GM21360 (cell line): ENCODE measurements around the gene LRP1.
"Not testable (repeated sequence)": the region's sequence is repeated elsewhere in the genome, so short reads cannot be mapped to it uniquely, and the experiment has no call there.

Experiments used
- ATAC-seq: cut with Tn5 transposase; IDR thresholded peaks from one replicate; pipeline ENCODE4 v1.9.1; 2021; ENCODE audit warnings: mild to moderate bottlenecking, moderate library complexity; ENCODE audit not compliant: unreplicated experiment

Gene LRP1

DNA sequence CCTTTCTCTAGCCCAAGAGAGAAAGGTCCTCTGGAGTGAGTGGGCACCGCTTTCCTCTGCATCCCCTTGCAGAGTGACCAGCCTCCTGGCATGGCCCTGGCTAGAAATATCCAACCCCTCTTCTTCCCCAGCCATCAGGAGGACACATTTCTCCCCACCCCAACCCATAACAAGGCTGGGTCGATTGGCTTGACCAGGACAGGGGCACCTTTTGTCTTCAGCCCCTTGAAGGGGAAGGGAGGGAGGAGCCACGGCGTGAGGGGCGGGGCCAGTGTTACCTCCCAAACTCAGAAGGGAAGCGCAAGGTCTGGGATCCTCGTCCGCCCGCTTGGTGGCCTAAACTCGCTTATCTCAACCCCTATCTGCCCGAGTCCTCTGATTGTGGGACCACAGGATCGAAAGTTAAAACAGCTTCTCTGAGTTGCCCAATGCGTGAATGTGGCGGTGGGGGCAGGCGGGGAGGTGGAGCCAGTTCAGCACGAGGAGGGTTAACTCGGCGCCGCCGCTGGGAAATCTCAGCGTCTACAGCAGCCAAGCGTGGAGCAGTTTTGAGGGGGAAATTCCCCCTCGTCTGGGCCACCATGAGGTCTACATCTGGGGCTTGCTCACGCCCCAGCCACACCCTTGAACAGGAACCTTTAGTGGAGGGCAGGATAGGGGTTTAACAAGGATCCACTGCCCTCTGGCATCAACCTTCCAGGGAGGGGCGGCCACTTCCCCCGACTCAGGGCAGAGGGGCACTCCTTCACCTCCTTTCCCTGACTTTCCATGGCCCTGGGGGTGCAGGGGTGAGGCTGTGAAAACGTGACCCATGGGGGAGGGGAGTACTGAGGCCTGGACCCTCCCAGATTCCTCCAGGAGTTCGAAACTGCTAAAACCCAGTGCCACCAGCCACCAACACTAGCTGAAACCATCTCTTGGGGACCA is 17.9 kb upstream of the LRP1 start:
- ATAC-seq, result peak; percentile 48

DNA sequence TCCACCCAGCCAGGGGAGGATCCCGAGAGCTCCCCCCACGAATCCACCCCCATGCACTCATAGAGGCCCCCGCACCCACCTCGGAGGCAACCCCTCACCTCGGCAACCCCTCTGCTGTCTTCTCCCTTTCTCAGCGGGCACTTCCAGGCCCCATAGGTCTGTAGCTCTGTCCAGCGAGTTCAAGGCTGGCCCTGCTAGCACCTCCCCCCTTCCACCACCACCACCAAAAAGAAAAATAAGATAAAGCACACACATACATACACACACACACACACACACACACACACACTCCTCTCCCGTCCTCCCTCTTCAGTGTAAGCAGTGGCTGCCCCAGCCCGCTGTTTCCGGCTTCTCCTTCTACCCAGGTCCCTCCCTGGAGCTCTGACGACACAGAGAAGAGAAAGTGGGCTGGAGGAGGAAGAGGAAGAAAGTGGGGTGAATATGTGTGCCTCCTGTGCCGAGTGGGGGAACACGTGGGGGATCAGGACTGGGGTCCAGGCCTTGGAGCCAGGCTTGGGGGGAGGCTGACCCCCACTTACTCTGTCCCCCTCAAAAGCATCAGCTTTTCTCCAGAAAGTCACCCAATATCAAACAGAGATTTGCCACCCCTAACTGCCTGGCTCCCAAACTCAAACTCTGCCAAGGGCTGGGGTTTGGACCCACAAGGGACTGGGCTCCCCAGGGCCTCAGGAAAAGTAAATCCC is 17.1 kb upstream of the LRP1 start, which contains the start of gene STAT6:
Gene STAT6 (minus strand): TSS at position 332 of the 704 bp plus-strand sequence. CDS start 3,084 bp downstream, outside the sequence.
- peak; percentile 31 for ATAC-seq

- peak; percentile 56 for ATAC-seq
Observed at GRCh38 chr12:57112492-57113294, 15.6 kb upstream of the LRP1 start.

DNA sequence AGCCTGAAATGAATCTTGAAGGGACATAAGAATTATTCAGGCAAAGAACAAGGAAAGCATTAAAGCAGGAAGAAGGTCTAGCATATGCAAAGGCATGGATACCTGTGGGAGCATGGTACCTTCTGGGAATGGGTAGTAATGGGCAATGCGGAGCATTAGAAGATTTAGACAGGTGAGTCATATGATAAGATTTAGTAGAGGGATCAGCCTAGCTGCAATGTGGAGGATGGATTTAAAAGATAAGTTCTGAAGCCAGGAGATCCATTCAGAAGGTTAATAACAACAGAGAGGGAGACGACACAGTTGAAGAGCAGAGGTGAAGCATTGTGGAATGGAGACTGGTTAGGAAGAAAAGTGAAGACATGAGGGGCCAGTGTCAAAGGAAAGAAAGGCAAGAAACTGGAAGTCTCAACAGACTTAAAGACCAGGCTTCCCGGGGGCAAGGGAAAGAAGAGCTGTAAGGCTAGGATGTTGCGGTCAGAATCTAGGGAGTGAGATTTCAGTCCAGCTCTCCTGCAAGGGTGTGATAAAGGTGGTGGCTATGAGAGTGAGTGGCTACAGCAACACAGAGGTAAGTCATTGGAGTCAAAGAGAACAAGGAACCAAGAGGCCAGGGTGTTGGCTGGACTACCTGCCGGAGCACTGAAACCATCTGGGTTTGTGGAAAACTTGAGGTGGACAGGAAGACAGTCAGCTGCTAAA is 11.6 kb upstream of the LRP1 start:
- no peak for ATAC-seq

- ATAC-seq, result no peak
Observed at GRCh38 chr12:57118711-57119271, 9.5 kb upstream of the LRP1 start.

DNA sequence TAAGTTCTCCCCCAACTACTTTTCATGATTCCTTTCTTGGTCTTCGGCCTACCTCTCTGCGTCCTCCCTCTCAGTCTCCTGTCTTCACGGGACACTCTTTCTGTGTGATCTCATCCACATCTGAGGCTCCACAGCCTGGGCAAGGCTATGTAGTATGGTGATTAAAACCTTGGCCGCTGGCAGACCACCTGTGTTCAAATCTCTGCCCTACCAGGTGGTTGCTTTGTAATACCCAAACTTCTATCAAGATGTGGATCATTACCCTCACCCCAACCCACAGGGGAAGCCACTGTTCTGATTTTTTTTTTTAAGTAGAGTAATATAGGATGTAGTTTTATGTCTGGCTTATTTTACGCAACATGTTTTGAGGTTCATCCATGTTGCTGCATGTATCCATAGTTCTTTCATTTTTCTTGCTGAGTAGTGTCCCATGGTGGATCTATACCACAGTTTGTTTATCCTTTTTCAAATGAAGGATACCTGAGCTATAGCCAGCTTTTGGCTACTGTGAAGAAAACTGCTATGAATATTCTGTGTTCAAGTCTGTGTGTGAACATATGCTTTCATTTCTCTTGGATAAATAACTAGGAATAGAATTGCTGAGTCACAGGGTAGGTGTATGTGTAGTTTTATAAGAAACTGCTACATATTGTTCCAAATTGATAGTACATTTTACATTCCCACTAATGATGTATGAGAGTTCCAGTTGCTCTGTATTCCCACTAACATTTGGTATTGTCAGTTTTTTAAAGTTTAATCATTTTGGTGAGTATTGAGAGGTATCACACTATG is 8.8 kb upstream of the LRP1 start:
- no peak for ATAC-seq

DNA sequence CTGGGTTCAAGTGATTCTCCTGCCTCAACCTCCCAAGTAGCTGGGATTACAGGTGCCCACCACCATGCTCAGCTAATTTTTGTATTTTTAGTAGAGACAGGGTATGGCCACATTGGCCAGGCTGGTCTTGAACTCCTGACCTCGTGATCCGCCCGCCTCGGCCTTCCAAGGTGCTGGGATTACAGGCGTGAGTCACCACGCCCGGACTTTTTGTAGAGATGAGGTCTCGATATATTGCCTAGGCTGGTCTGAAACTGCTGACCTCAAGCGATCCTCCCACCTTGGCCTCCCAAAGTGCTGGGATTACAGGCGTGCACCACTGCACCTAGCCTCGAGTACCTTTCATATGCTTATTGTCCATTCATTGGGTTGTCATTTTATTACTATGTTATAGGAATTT is 7.6 kb upstream of the LRP1 start:
- ATAC-seq, result not testable (repeated sequence)

DNA sequence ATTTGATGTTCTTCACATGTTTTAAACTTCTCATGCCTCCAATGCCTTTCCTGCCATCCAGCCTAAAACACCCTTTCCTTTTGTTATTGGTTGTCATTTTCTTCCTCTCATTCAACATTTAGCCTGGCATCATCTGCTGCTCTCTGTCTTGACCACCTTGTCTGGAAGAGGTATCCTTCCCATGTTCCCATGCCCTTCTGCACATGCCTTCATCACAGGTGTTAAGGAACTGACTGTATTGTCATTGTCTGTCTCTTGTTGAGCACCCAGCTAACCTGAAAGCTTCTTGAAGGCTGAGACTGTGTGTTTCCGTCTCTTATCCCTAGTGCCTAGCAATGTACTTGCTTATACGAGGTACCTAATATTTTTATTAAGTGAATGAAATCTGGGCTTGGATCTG is 4.5 kb upstream of the LRP1 start:
- ATAC-seq, result no peak

DNA sequence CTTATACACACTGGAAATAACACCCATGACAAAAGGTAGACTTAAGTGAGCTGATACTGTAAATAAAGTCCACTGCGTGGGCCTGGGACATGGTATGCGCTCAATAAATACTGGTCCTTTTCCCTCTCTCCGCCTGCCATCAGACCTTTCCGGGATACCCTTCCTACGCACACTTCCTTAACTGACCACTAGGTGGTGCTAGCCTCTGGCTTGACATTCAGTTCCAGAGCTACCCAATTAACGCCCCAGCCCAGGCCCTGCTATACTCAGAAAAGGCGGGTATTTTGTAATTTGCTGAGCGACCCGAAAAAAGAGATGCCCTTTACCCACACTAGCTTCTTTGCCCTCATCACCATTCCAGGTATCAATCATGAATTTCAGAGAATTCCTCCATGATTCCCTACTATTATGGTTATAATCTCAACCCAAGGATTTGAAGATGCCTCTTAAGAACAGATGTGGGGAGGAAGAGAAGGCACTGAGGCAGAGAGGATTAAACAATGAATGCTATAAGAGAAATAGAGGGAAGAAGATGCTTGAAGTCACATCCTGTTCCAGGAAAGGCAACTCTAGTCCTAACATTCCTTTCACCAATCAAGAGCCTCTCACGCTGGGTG is 3.9 kb upstream of the LRP1 start:
- no peak for ATAC-seq

GRCh38 chr12:57126061-57126460 is 2.2 kb upstream of the LRP1 start:
- no peak for ATAC-seq

- ATAC-seq, result no peak
Observed at GRCh38 chr12:57126561-57126960, 1.7 kb upstream of the LRP1 start.

DNA sequence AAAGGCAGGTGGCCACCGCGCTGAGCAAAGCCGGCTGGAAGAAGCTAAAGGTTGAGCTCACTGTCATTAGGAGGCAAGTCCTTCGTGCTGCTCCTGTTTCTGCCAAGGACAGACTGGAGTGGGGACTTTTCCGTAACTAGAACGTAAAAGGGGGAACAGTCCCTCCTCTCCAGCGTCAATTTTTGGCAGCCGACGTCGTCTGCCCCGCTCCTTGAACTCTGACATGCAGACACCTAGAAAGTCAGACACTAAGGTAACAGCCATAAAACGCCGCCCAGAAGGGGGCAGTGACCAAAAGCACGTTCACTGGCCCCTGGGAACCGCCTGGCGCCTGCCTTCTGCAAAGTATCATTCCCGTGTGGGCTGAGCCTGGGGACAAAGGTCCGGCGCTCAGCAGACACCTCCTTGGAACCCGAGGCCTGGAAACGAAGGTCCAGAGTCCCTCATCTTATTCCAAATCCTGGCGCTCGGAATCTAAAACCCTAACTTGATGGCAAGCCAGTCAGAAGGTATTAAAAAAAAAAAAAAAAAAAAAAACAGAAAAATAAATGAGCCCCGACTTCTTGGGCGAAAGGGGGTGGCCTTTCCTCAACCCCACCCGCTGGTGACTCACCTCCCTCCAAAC is 1.1 kb upstream of the LRP1 start:
- no peak for ATAC-seq

GRCh38 chr12:57128519-57129247 is 400 bp downstream of the LRP1 start:
- ATAC-seq, result no peak

GRCh38 chr12:57129321-57129842 is 1.1 kb downstream of the LRP1 start:
- ATAC-seq, result no peak

DNA sequence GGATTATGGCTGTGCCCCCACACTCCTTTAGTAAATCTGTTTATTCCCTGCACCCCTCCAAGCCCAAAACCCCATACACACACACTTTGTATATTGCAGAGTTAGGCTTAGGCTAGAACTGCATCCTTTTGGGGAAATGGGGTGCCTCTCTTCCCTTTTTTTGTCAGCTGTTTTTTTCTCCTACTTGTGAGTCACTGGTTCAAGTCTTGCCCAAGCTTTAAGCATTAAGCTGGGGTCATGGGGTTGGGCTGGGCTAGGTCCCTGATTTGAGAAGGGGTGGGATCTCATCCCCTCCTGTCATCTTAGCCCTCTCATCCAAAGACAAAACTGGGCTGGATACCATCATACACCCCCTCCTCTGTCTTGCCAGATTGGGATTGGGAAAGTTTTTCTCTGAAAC is 1.6 kb downstream of the LRP1 start:
- no peak for ATAC-seq

DNA sequence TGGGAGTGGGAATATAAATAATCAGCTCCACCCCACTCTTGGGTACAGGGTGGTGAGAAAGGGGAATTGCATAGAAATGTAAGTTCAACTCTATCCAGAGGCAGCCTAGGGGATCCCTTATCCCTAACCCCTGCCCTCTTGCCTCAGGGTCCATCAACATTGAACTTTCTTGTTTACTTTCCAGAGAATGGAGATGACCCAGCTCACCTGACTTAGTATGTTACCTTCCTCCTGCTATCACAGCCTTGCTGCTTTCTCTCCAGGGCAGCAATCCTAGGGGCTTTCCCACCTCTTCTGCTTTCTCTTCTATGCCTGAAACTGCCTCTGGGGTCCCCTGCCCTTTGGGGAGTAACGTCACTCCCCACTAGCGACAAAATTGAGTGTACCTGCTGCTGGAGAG is 2.7 kb downstream of the LRP1 start:
- no peak for ATAC-seq

DNA sequence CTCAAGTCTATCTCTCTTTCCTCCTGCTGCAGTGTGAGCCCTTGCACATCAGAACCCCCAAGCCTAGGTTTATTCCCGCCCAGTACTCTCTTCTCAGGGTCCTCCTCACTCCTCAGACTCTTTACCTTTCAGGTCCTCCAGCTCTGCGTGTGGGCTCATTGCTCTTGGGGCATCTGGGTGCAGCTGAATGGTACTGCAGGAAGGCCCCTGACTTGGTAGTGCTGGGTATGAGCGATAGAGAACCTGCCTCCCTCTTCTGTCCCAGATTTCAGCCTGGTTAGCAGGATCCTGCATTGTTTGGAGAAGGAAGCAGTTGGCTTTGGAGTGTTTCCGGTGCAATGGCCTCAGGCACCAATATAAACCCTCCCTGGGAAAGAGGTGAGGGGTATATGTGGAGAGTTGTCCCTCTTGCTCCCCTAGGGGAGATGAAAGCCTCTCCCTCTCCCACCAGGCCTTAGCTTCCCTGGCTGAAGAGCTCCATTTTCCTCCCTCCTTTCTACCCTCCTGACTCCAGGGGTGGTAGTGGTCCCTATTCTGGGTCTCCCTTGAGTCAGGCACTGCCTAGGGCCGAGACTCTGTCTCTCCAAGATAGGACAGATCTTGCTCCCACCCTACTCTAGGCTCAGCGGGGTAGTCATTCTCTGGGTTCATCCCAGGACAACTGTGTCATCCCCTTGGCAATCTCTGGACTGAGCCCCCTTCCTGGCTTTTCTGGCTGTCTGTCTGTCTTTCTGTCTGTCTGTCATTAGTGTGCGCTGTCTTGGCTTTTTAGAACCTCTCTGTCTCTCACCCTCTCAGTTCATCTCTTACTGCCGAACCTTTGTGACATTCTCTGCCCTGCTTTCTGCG is 3.8 kb downstream of the LRP1 start:
- ATAC-seq, result no peak
